Lung (tissue), 12 donors: ENCODE data around the gene C1QL4. TPM values are rescaled to one million over a fixed set of nuclear protein-coding genes. Genes with fewer than 3 reads are reported as not detected.
A peak's percentile ranks its signal among the peaks of the same experiment; 100 is the strongest.

Experiments
- ATAC-seq: fragments of 200-7000 bp; cut with Tn5 transposase; one replicate; pipeline ENCODE4 v1.9.1; 2020; ENCODE audit warnings: moderate number of reproducible peaks; ENCODE audit not compliant: insufficient read depth, low FRiP score
- DNase-seq, 3 donors: peaks; one replicate each; pipeline ENCODE4 v3.0.0-alpha.2; 2013 to 2017
- H3K27ac ChIP-seq, 2 donors: one replicate each; pipeline ENCODE4 v1.5.1; 2013; ENCODE audit warnings: mild to moderate bottlenecking in 2 of 2, moderate library complexity in 2 of 2, control low read depth in 1 of 2, inconsistent platforms in 1 of 2, low read depth in 1 of 2, low read length in 1 of 2
- H3K27me3 ChIP-seq, 3 donors: one replicate each; pipeline ENCODE4 v1.5.1; 2013; ENCODE audit warnings: low read length in 2 of 3; ENCODE audit not compliant: control insufficient read depth in 3 of 3, insufficient read depth in 3 of 3
- H3K36me3 ChIP-seq, 4 donors: one replicate each; pipeline ENCODE4 v1.5.1; 2013; ENCODE audit warnings: low read length in 4 of 4, mild to moderate bottlenecking in 1 of 4, moderate library complexity in 1 of 4; ENCODE audit not compliant: control insufficient read depth in 4 of 4, insufficient read depth in 4 of 4
- H3K4me1 ChIP-seq, 5 donors: one replicate each; pipeline ENCODE4 v1.5.1; 2013; ENCODE audit warnings: low read length in 5 of 5, mild to moderate bottlenecking in 2 of 5, moderate library complexity in 1 of 5; ENCODE audit not compliant: control insufficient read depth in 5 of 5, insufficient read depth in 5 of 5
- H3K4me3 ChIP-seq: one replicate; pipeline ENCODE4 v1.5.1; 2013; ENCODE audit warnings: mild to moderate bottlenecking, control low read depth, moderate library complexity
- H3K9ac ChIP-seq, 2 donors: one replicate each; pipeline ENCODE4 v1.5.1; 2013; ENCODE audit warnings: low read length in 2 of 2, control low read depth in 1 of 2; ENCODE audit not compliant: insufficient read depth in 1 of 2
- H3K9me3 ChIP-seq, 4 donors: one replicate each; pipeline ENCODE4 v1.5.1; 2013; ENCODE audit warnings: low read length in 3 of 4, mild to moderate bottlenecking in 1 of 4, moderate library complexity in 1 of 4; ENCODE audit not compliant: control insufficient read depth in 4 of 4, insufficient read depth in 3 of 4
- WGBS, 2 donors: extraction: QIAGEN DNeasy Blood & Tissue Kit; methylation state at CpG; one replicate each; pipeline ENCODE4 v1.1.7; 2013; 5-methylcytosine and 5-hydroxymethylcytosine counted together
- polyA plus RNA-seq, 2 donors: library from polyadenylated mRNA; stranded (reverse); fragments of 200-250 nt; gene quantifications; one replicate each; pipeline ENCODE4 v1.2.1, GENCODE V29; 2013
- total RNA-seq, 2 donors: library from RNA; depleted of rRNA in 1 of 2; stranded (reverse); fragments of >200 nt in 1 of 2; gene quantifications; one replicate each; pipeline ENCODE4 v1.2.1, GENCODE V29; 2014 to 2021
- TF ChIP-seq, protein P1 (sequence below): IDR thresholded peaks from 2 replicates; pipeline ENCODE4 v1.5.1; 2012; ENCODE audit warnings: mild to moderate bottlenecking; ENCODE audit errors: control extremely low read depth, extremely low read depth
- donor health status: control.
- donor health status: control.
- donor health status: Bipolar disorder and iron deficiency.
- donor health status: healthy.
- donor health status: DM: yes; HTN: yes; CAD: no.

The C1QL4 gene
- total and polyA plus RNA-seq, 4 donors, result 0.06 TPM; not detected in 3

DNA sequence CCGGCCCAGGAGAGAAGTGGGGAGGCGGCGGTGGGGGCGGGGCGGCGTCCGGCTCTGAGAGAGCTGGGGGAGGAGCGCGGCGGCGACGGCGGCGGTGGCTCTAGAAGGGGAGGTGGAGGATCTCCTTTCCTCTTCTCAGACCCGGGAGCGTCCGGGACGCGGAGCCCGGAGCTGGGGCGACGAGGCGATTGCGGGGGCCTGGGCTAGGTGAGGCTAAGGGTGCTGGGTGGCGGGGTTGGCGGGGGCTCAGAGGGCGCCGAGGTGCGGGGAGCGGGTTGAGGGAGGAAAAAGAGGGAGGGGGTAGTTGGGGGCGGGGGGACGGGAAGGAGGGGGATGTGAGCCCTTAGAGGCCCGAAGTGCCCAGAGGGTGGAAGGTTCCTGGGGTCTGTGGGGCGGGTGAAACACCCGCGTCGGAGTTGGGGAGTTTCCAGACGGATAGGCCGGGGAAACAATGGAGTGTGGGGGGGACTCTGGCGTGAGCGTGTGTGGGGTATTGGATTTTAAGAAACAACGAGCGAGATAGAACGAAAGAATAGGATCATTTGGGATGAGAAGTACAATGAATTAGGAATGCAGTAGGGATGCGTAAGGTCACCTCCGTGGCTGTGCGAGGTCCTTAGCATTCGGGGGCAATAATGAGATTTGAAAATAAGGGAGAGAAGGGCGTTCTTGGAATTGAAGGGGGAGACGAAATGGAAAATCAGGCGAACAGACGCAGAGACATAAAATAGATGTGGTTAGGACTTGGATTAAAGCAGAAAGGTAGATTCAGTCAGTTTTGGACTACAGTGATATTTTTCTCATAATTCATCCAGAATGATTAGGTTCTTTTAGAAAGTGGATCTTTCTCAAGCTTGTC is 30.6 kb upstream of the C1QL4 start, which contains the start of gene SPATS2:
Gene SPATS2 (plus strand): TSS at position 82 of the 859 bp plus-strand sequence. CDS start 93,551 bp downstream, outside the sequence.
- Histone ChIP-seq H3K4me3 (peak within 1 kb of the TSS; percentile 83), H3K9ac (peak within 1 kb of the TSS; percentile 84 to 95), H3K27me3 (no peaks in the 10 kb centered on the region), H3K9me3 (no peaks in the 10 kb centered on the region), H3K4me1 (peaks cover 0 to 19% (median 5%) of the 10 kb centered on the region in 5 donors), H3K36me3 (no peaks in the 10 kb centered on the region), H3K27ac (peak within 1 kb of the TSS; percentile 92 to 98)
- TF ChIP-seq, protein P1, sequence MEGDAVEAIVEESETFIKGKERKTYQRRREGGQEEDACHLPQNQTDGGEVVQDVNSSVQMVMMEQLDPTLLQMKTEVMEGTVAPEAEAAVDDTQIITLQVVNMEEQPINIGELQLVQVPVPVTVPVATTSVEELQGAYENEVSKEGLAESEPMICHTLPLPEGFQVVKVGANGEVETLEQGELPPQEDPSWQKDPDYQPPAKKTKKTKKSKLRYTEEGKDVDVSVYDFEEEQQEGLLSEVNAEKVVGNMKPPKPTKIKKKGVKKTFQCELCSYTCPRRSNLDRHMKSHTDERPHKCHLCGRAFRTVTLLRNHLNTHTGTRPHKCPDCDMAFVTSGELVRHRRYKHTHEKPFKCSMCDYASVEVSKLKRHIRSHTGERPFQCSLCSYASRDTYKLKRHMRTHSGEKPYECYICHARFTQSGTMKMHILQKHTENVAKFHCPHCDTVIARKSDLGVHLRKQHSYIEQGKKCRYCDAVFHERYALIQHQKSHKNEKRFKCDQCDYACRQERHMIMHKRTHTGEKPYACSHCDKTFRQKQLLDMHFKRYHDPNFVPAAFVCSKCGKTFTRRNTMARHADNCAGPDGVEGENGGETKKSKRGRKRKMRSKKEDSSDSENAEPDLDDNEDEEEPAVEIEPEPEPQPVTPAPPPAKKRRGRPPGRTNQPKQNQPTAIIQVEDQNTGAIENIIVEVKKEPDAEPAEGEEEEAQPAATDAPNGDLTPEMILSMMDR, result no peak
- ATAC-seq, result no peak
- WGBS, 2 donors, result 1 to 2% methylated on average over 40 to 52 of the region's 52 CpGs
- DNase-seq, result peak in 2 of 3 donors; percentile 66 to 75

DNA sequence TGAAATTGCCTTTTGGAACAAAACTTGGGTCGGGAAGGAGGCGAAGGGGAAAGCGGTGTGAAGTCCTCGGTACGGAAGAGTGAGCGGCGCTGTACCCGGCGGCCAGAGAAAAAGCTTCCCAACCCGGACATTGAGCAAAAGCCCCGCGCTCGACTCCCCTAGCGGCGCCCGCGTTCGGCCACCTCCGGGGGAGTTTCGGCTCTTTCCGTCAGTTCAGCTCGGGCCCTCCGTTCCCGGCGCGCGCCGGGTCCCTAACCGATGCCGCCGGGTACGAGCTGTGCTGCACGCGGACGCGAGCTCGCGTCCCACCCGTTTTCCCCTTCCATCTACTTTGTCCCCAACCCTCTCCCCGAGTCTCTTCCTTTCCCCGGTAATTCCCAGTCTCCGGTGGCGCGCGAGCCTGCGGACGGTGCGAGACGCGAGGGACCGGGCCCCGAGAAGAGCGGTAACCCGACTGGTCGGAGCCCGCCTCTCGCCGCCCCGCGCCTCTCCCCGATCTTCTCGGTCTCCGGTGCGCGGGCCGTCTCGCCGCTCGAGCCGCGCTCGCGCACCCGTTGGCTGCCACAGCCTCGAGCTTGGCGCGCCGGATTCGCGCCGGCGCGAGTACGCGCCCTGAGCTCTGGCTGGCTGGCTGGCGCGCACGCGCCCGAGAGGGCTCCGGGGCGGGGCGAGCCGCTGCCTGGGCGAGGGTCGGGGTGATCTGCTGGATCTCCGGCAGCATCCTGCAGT is 29.8 kb upstream of the C1QL4 start:
- Histone ChIP-seq H3K27me3 (no peaks in the 10 kb centered on the region), H3K9me3 (no peaks in the 10 kb centered on the region), H3K27ac (peak overlapping the region; percentile 92 to 98), H3K4me3 (peak overlapping the region; percentile 83), H3K9ac (peak overlapping the region; percentile 34 to 56), H3K36me3 (no peaks in the 10 kb centered on the region), H3K4me1 (peaks cover 0 to 19% (median 5%) of the 10 kb centered on the region in 5 donors)
- TF ChIP-seq, protein P1, result no peak
- WGBS, 2 donors, result 0 to 1% methylated on average over 78 to 97 of the region's 97 CpGs
- ATAC-seq (peak; percentile 90), DNase-seq (peak; percentile 97 to 99 (median 99))

DNA sequence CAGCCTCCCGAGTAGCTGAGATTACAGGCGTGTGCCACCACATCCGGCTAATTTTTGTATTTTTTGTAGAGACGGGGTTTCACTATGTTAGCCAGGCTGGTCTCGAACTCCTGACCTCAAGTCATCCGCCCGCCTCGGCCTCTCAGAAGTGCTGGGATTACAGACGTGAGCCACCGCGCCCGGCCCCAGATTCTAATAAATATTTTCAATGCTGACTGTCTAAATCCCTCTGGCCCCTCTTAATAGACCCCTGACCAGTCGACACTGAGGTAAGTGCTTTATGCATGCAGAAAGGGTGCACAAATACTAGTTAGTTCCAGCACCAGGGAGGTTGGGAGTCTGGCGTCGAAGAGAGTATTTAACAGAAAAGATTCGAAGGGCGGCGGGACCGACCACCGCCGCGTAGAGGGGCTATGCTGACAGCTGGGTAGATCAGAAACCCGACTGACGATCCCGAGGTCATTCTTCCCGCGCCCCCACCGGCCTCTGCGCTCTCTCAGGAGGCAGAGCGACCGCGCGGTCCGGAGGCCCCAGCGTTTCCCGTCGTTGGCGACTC is 29.2 kb upstream of the C1QL4 start:
- DNase-seq (no peak), ATAC-seq (peak; percentile 9)
- peak overlapping the region; percentile 34 to 56 for H3K9ac ChIP-seq
- H3K9me3 ChIP-seq, result no peaks in the 10 kb centered on the region
- peak overlapping the region; percentile 92 to 98 for H3K27ac ChIP-seq
- H3K4me3 ChIP-seq, result peak overlapping the region; percentile 83
- H3K27me3 ChIP-seq, result no peaks in the 10 kb centered on the region
- TF ChIP-seq, protein P1, result no peak
- WGBS, 2 donors, result 8 to 19% methylated on average over 35 to 38 of the region's 38 CpGs
- peaks cover 0 to 19% (median 5%) of the 10 kb centered on the region in 5 donors for H3K4me1 ChIP-seq
- H3K36me3 ChIP-seq, result no peaks in the 10 kb centered on the region
